ENCODE data around the gene KLF13. TPM values are rescaled to one million over a fixed set of nuclear protein-coding genes. Genes with fewer than 3 reads are reported as not detected.

Gene KLF13
- polyA plus RNA-seq, 1 donor (not counting 4 experiments of a cell fraction or from before 2014, with no cell fraction given), result 66.7 TPM

GRCh38 chr15:31358163-31358562, 31.5 kb downstream of the KLF13 start:
- Histone ChIP-seq H3K79me2 (ENCODE audit: control insufficient read depth, insufficient read depth, low read length) (peaks cover 97% of the 10 kb centered on the region), H3K27me3 (ENCODE audit: control insufficient read depth, extremely low read depth, insufficient read depth, low read length) (no peaks in the 10 kb centered on the region), H3K9me3 (ENCODE audit: control insufficient read depth, low read depth, low read length) (no peaks in the 10 kb centered on the region), H3K36me3 (ENCODE audit: control insufficient read depth in 2 of 2, extremely low read depth in 1 of 2, insufficient read depth in 2 of 2, low read length in 2 of 2) (peaks cover 0 to 3% of the 10 kb centered on the region in 2 experiments), H3K9ac (ENCODE audit: control insufficient read depth, extremely low read depth, insufficient read depth, low read length) (no peak overlapping the region), H2AFZ (ENCODE audit: control insufficient read depth, low read length) (no peak overlapping the region), H3K4me1 (ENCODE audit: control insufficient read depth, extremely low read depth, insufficient read depth, low read length) (peaks cover 46% of the 10 kb centered on the region), H3K4me3 (ENCODE audit: control insufficient read depth in 2 of 3, extremely low read depth in 1 of 3, insufficient read depth in 2 of 3, low read depth in 1 of 3, low read length in 3 of 3) (no peak overlapping the region), H3K4me2 (ENCODE audit: control insufficient read depth, extremely low read depth, insufficient read depth, low read depth, low read length) (no peak overlapping the region), H4K20me1 (ENCODE audit: control insufficient read depth, extremely low read depth, insufficient read depth, low read length) (peaks cover 8% of the 10 kb centered on the region), H3K27ac (ENCODE audit: control insufficient read depth, insufficient read depth, low read length) (no peak overlapping the region), H3K9me1 (ENCODE audit: control insufficient read depth, extremely low read depth, insufficient read depth, low read length) (peaks cover 8% of the 10 kb centered on the region)
- dilution Hi-C loops (cut with MboI; ENCODE audit: extremely low pct_ligation_motif_present, low sequenced_read_pairs), result no loop called here
- DNase-seq (ENCODE audit: low read depth, low spot score) (no peak), FAIRE-seq (no peak)
- TF ChIP-seq EZH2 (IDR thresholded peaks at IDR 0.05; ENCODE audit: low read length) (no peak), CTCF (optimal IDR thresholded peaks at IDR 0.05 in 1 of 3, IDR thresholded peaks at IDR 0.05 in 1 of 3, conservative IDR thresholded peaks at IDR 0.05 in 1 of 3; ENCODE audit: extremely low read depth in 1 of 3, insufficient read depth in 2 of 3, low read length in 3 of 3) (no peak)

- Histone ChIP-seq H3K4me1 (ENCODE audit: control insufficient read depth, extremely low read depth, insufficient read depth, low read length) (peaks cover 44% of the 10 kb centered on the region), H3K9ac (ENCODE audit: control insufficient read depth, extremely low read depth, insufficient read depth, low read length) (no peak overlapping the region), H3K27me3 (ENCODE audit: control insufficient read depth, extremely low read depth, insufficient read depth, low read length) (no peaks in the 10 kb centered on the region), H3K9me1 (ENCODE audit: control insufficient read depth, extremely low read depth, insufficient read depth, low read length) (peaks cover 3% of the 10 kb centered on the region), H2AFZ (ENCODE audit: control insufficient read depth, low read length) (no peak overlapping the region), H3K9me3 (ENCODE audit: control insufficient read depth, low read depth, low read length) (no peaks in the 10 kb centered on the region), H3K36me3 (ENCODE audit: control insufficient read depth in 2 of 2, extremely low read depth in 1 of 2, insufficient read depth in 2 of 2, low read length in 2 of 2) (peaks cover 0 to 3% of the 10 kb centered on the region in 2 experiments), H4K20me1 (ENCODE audit: control insufficient read depth, extremely low read depth, insufficient read depth, low read length) (peaks cover 8% of the 10 kb centered on the region), H3K4me2 (ENCODE audit: control insufficient read depth, extremely low read depth, insufficient read depth, low read depth, low read length) (no peak overlapping the region), H3K4me3 (ENCODE audit: control insufficient read depth in 2 of 3, extremely low read depth in 1 of 3, insufficient read depth in 2 of 3, low read depth in 1 of 3, low read length in 3 of 3) (no peak overlapping the region), H3K27ac (ENCODE audit: control insufficient read depth, insufficient read depth, low read length) (peak overlapping the region; percentile 82), H3K79me2 (ENCODE audit: control insufficient read depth, insufficient read depth, low read length) (peaks cover 93% of the 10 kb centered on the region)
- FAIRE-seq, result no peak
- dilution Hi-C loops (cut with MboI; ENCODE audit: extremely low pct_ligation_motif_present, low sequenced_read_pairs), result no loop called here
- no peak for DNase-seq (ENCODE audit: low read depth, low spot score)
- TF ChIP-seq EZH2 (IDR thresholded peaks at IDR 0.05; ENCODE audit: low read length), result no peak
- no peak for TF ChIP-seq CTCF (optimal IDR thresholded peaks at IDR 0.05 in 1 of 3, IDR thresholded peaks at IDR 0.05 in 1 of 3, conservative IDR thresholded peaks at IDR 0.05 in 1 of 3; ENCODE audit: extremely low read depth in 1 of 3, insufficient read depth in 2 of 3, low read length in 3 of 3)
These were observed 32.5 kb downstream of the KLF13 start for GRCh38 chr15:31358957-31359701.
